Parathyroid adenoma (tissue), 2 donors: Measurements from ENCODE around the gene TBR1.

Source experiments
- H2AFZ ChIP-seq: fragments of 300-600 bp; sonication (generic); one replicate; pipeline ENCODE4 v1.7.0; 2017; ENCODE audit warnings: antibody characterized with exemption, mild to moderate bottlenecking
- H3K27ac ChIP-seq: fragments of 300-600 bp; sonication (generic); one replicate; pipeline ENCODE4 v1.7.0; 2017
- H3K27me3 ChIP-seq: fragments of 300-600 bp; sonication (generic); one replicate; pipeline ENCODE4 v1.7.0; 2017; ENCODE audit warnings: low read length; ENCODE audit not compliant: control insufficient read depth, insufficient read depth
- H3K36me3 ChIP-seq: fragments of 300-600 bp; sonication (generic); one replicate; pipeline ENCODE4 v1.7.0; 2017; ENCODE audit warnings: low read length; ENCODE audit not compliant: control insufficient read depth, insufficient read depth
- H3K4me1 ChIP-seq: fragments of 300-600 bp; sonication (generic); one replicate; pipeline ENCODE4 v1.7.0; 2017; ENCODE audit warnings: control low read depth
- H3K4me2 ChIP-seq: fragments of 300-600 bp; sonication (generic); one replicate; pipeline ENCODE4 v1.7.0; 2017; ENCODE audit warnings: low read length
- H3K4me3 ChIP-seq: fragments of 300-600 bp; sonication (generic); one replicate; pipeline ENCODE4 v1.7.0; 2017; ENCODE audit warnings: low read depth, low read length
- H3K79me2 ChIP-seq: fragments of 300-600 bp; sonication (generic); one replicate; pipeline ENCODE4 v1.7.0; 2017; ENCODE audit warnings: control low read depth
- H3K9ac ChIP-seq: fragments of 300-600 bp; sonication (generic); one replicate; pipeline ENCODE4 v1.7.0; 2017; ENCODE audit warnings: mild to moderate bottlenecking
- H3K9me3 ChIP-seq: fragments of 300-600 bp; sonication (generic); one replicate; pipeline ENCODE4 v1.7.0; 2017; ENCODE audit warnings: low read length; ENCODE audit not compliant: control insufficient read depth
- TF ChIP-seq, protein P1 (sequence below): fragments of 300-600 bp; sonication (generic); IDR thresholded peaks from one replicate; pipeline ENCODE4 v1.7.0; 2017; ENCODE audit warnings: antibody characterized with exemption, mild to moderate bottlenecking
- donor health status: primary hyperparathyroidism.

TBR1 gene

DNA sequence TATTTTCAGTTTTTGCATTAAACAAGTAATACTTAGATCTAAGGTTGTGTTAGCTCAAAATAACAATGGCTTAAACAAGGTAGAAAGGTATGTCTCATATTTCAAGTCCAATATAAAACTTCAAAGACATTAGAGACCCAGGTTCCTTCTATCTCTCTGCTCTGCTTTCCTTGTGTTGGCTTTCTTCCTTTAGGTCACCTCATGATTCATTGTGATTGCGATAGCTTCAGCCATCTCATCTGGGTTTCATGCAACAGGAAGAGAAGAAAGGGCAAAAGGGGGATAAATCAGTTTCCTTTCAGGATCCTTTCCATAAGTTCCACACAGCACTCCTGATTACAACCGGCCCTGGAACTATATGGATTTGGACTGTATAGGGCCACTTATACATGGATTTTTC, 16.0 kb upstream of the TBR1 start:
- TF ChIP-seq, protein P1, sequence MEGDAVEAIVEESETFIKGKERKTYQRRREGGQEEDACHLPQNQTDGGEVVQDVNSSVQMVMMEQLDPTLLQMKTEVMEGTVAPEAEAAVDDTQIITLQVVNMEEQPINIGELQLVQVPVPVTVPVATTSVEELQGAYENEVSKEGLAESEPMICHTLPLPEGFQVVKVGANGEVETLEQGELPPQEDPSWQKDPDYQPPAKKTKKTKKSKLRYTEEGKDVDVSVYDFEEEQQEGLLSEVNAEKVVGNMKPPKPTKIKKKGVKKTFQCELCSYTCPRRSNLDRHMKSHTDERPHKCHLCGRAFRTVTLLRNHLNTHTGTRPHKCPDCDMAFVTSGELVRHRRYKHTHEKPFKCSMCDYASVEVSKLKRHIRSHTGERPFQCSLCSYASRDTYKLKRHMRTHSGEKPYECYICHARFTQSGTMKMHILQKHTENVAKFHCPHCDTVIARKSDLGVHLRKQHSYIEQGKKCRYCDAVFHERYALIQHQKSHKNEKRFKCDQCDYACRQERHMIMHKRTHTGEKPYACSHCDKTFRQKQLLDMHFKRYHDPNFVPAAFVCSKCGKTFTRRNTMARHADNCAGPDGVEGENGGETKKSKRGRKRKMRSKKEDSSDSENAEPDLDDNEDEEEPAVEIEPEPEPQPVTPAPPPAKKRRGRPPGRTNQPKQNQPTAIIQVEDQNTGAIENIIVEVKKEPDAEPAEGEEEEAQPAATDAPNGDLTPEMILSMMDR, result no peak
- no peak overlapping the region for H3K4me2 ChIP-seq
- no peaks in the 10 kb centered on the region for H3K79me2 ChIP-seq
- no peaks in the 10 kb centered on the region for H3K4me1 ChIP-seq
- H3K36me3 ChIP-seq, result no peaks in the 10 kb centered on the region
- H3K4me3 ChIP-seq, result no peak overlapping the region
- no peaks in the 10 kb centered on the region for H3K27me3 ChIP-seq
- H3K9me3 ChIP-seq, result no peaks in the 10 kb centered on the region
- no peak overlapping the region for H2AFZ ChIP-seq
- no peak overlapping the region for H3K27ac ChIP-seq
- H3K9ac ChIP-seq, result no peak overlapping the region

DNA sequence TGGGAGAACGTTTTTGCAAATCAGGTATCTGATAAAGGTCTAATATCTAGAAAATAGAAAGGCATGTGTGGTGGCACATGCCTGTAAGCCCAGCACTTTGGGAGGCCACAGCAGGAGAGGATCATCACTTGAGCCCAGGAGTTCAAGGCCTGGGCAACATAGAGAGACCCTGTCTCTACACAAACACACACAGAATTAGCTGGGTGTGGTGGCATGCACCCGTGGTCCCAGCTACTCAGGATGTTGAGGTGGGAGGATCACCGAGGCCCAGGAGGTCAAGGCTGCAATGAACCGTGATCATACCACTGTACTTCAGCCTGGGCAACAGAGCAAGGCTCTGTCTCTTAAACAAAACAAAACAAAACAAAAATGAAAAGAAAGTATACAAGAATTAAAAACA, 13.8 kb upstream of the TBR1 start:
- no peaks in the 10 kb centered on the region for H3K36me3 ChIP-seq
- TF ChIP-seq, protein P1, result no peak
- H3K27ac ChIP-seq, result no peak overlapping the region
- no peak overlapping the region for H3K9ac ChIP-seq
- no peaks in the 10 kb centered on the region for H3K27me3 ChIP-seq
- H3K79me2 ChIP-seq, result no peaks in the 10 kb centered on the region
- H3K9me3 ChIP-seq, result no peaks in the 10 kb centered on the region
- H3K4me3 ChIP-seq, result no peak overlapping the region
- no peak overlapping the region for H3K4me2 ChIP-seq
- no peaks in the 10 kb centered on the region for H3K4me1 ChIP-seq
- no peak overlapping the region for H2AFZ ChIP-seq

DNA sequence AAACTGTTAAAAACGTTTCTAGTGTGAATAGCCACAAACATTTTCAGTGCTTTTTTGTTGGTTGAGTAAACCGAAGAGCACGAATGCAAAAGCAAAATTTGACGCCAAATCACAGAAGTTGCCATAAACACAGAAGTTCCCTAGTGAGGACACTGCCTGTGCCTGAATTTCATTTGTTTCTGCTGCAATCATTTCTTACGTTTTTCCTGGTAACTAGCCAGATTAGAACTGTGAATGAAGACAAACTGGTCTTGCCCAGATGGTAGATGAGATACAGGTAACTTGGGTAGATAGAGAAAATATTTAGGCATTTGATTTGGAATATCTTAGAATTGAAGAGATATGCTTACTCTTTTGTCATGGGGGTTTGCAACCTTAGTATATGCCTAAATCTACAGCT, 9.8 kb upstream of the TBR1 start:
- Histone ChIP-seq H3K4me2 (no peak overlapping the region), H3K27ac (no peak overlapping the region), H3K36me3 (no peaks in the 10 kb centered on the region), H3K4me3 (no peak overlapping the region), H3K4me1 (no peaks in the 10 kb centered on the region), H3K9ac (no peak overlapping the region), H3K9me3 (no peaks in the 10 kb centered on the region), H3K27me3 (no peaks in the 10 kb centered on the region), H3K79me2 (no peaks in the 10 kb centered on the region), H2AFZ (no peak overlapping the region)
- TF ChIP-seq, protein P1, result no peak

DNA sequence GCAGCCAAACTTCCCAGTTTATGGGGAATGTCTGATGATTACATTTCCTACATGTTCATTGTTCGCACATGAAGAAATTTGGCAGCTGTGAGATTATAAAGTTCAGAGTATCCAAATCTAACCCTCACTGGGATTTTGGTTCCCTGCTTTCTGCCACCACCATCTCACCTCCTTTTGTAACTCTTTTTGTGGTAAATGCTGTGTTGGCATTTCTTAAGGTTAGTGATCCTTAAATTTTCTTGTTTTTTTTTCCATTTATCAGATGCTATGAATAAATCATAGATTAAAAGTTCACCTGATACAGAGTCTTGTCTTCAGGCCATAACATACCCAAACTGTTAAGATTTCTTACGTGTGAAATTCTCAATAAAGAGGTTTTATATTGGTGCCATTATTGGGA, 8.5 kb upstream of the TBR1 start:
- H3K9me3 ChIP-seq, result no peaks in the 10 kb centered on the region
- H3K79me2 ChIP-seq, result no peaks in the 10 kb centered on the region
- H3K4me3 ChIP-seq, result no peak overlapping the region
- no peak overlapping the region for H3K9ac ChIP-seq
- no peak overlapping the region for H2AFZ ChIP-seq
- no peaks in the 10 kb centered on the region for H3K36me3 ChIP-seq
- no peaks in the 10 kb centered on the region for H3K4me1 ChIP-seq
- H3K27ac ChIP-seq, result no peak overlapping the region
- TF ChIP-seq, protein P1, result no peak
- H3K27me3 ChIP-seq, result no peaks in the 10 kb centered on the region
- H3K4me2 ChIP-seq, result no peak overlapping the region

DNA sequence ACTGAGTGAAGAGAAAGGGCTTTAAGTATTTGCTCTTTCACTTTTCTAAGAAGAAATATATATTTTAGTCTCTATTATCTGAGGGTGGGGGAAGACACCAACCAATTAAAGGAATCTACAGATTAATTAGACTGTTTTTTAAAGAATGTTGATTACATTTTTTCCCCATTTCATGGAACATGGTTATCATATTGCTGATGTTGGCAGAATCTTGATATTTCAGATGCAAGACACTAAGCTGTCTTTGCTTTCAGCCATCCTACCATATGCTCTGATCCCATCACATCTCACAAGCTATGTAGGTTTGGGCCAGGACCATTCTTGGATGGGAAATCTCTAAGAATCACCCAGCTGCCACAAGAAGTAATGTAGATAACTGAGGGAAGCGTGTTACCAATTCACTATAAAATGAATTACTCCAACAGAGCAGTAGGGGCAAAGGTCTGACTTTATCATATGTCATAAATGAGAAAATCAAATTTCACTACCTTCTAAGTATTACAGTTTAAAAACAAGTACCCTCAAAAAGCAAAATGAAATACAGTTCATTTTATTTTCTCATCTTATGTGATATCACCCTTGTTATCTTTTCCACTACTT, 6.7 kb upstream of the TBR1 start:
- Histone ChIP-seq H3K4me3 (no peak overlapping the region), H3K36me3 (no peaks in the 10 kb centered on the region), H3K9ac (no peak overlapping the region), H3K27me3 (no peaks in the 10 kb centered on the region), H3K79me2 (no peaks in the 10 kb centered on the region), H3K4me1 (no peaks in the 10 kb centered on the region), H3K27ac (no peak overlapping the region), H3K9me3 (no peaks in the 10 kb centered on the region), H3K4me2 (no peak overlapping the region), H2AFZ (no peak overlapping the region)
- TF ChIP-seq, protein P1, result no peak
